Skeletal muscle cell (primary cell): ENCODE data around the gene SYT11.

ENCODE experiments used
- DNase-seq: peaks from one replicate; pipeline ENCODE4 v3.0.0-alpha.2; 2010; ENCODE audit warnings: low read depth
- H3K4me3 ChIP-seq: 2 replicates; pipeline ENCODE4 v1.5.1; 2011; ENCODE audit warnings: low read depth, mild to moderate bottlenecking, control low read depth, low read length, moderate library complexity

Gene SYT11

DNA sequence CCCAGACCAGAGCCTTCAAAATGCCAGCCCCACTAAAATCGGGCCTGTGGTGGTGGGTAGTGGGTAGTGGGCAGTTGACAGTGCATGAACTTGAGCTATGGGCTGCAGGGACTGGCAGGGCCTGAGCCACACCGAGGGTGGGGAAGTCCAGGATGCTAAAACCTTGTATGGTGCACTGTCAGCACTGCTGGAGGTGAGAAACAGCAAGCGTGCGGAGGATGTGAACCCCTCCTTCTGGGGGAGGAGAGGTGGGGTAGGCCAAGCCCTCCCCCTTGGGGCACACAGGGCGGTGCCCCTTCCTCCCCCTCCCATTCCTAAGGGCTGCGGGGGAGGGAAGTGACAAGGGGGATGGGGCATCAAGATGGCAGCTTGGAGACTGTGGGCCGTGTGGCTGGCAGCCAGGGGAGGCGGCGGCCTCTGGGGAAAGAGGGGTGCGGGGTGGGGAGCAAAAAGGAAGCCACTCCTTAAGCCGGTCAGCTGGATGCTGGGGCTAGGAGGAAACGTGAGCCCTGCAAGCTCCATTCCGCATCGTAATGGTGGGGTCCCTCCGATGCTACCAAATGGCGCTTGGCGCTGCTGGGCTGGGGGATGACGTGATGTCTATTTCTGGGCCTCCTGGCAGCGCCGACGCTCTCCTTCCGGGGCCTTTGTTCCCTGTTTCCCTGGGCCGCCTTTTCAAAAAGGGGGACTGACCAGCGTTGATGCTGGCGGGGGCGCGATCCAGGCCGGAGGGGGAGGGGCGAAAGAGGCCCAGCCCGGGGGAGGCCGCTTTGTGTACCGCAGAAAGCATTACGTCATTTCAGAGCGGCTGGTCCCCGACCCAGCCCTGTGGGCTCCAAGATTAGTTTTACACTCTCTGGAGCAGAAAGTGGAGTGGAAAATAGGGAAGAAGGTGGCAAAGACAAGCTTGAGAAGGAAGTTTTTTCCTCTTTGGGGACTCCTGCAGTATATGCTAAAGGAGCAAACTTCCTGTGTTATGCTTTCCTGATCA, 809 bp downstream of the SYT11 start:
- DNase-seq = peak; percentile 67

DNA sequence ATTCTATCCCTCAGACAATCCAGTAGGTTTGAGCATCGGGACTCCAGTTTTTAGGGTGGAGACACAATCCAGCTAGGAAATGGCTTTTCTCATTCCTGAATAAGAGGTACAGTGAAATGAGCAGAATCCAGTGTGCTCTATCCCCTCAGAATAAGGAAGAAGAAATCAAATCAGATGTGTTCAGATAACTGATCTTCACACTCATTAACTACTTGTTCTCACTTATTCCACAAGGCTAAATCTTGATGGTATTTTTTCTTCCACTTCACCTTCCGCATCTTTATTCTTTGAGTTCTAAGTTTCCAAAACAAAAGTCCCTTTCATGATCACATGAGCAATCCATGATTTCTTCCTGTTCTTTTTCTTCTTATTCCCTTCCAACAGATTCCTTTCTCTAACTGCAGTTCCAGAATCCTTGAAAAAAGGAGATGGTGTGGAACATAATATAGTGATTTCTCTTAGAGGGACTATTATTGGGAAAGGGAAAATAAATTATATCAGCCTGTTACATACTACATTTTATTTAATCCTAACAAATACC, 1.7 kb downstream of the SYT11 start:
- peak overlapping the region; percentile 54 for H3K4me3 ChIP-seq
- no peak for DNase-seq

More for the DNA sequence above, 809 bp downstream of the SYT11 start:
- peak overlapping the region; percentile 54 for H3K4me3 ChIP-seq

DNA sequence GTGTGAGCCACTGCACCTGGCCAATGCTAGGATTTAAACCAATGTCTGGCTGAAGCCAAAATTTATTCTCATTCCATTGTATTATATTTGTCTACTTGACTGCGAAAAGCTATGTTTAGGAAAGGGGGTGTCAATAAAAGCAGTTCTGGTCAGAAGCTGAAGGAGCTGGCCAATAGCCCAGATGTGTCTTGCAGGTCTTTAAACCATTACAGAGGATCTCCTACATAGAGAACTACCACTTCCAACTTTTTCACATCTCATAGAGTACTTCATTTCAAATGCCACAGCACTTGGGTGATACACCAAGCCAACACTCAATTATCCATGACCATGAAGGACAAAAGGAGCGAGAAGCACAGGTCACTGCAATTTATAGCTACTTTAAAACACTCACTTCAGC, 2.5 kb downstream of the SYT11 start:
- DNase-seq = no peak

DNA sequence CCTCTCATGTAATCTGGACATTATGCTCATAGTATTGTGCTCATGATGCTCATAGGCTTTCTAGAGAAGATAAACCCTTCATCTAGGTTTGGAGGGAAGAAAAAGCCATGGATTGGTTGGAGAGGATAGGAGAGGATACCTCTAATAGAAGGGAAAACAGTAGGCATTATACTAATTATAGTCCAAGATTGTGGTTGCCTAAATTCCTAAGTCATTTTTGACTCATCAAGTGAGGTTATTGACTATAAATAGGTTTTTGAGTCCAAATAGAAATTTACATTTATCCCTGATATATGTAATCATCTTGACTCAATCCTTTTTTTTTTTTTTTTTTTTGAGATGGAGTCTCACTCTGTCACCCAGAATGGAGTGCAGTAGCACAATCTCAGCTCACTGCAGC, 5.0 kb downstream of the SYT11 start:
- DNase-seq = no peak
- no peak overlapping the region for H3K4me3 ChIP-seq

More for the DNA sequence above, 2.5 kb downstream of the SYT11 start:
- H3K4me3 ChIP-seq = no peak overlapping the region

DNA sequence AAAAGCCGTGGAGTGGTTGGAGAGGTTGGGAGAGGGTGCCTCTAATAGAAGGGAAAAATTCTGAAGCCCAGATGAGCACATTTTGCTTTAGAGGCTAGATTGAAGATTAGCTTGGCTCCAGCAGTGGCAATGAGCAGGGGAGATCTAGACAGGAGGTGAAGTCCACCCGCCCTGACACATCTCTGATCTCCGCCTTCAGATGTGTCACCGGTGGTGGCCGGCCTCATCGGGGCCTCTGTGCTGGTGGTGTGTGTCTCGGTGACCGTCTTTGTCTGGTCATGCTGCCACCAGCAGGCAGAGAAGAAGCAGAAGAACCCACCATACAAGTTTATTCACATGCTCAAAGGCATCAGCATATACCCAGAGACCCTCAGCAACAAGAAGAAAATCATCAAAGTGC, 8.4 kb downstream of the SYT11 start:
- no peak for DNase-seq
- no peak overlapping the region for H3K4me3 ChIP-seq

DNA sequence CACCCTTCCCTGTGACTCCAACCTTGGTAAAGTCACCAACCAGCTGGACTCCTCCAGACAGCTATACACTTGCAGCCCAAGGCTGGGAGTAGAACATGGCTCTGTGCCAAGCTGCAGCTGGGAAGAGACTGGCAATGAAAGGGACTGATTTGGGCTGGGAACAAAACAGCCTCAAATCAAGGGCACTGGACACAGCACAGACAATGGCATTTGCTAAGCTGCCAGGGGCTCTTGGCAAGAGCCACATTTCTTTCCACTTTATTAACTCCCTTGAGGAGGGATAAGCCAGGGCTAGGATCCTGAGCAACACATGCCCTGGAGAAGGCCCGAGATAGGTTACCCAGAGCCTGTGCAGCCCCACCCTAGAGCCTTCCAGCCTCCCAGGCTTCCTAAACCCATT, 12.0 kb downstream of the SYT11 start:
- DNase-seq = no peak
- no peak overlapping the region for H3K4me3 ChIP-seq

DNA sequence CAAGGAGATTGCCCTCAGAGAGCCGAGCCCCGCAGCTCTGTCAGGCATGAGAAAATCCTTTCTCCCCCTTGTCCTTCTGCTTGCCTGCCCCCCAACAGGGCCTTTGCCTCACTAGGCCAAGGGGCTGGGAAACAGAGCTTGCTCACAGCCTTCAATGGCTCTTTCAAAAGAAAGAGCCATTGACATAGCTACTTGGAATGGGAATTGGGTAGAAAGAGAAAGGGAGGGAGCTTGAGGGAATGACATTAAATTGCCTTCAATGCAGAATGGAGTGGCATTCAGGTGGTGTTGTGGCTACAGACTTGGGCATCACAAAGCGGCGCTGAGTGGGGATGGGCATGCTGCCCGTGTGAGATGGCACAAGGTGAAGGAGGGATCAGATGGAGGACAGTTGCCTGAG, 13.2 kb downstream of the SYT11 start:
- no peak for DNase-seq
- H3K4me3 ChIP-seq = no peak overlapping the region

DNA sequence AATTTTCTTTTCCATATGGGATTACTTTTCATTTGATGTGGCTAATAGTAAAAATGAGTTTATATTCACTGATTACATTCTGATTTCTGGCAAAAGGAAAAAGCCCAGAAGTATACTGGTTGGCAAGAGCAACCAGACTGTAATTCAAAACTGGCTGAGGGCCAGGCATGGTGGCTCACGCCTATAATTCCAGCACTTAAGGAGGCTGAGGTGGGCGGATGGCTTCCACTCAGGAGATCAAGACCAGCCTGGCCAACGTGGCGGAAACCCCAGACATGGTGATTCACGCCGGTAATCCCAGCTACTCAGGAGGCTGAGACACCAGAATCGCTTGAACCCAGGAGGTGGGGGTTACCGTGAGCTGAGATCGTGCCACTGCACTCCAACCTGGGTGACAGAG, 14.5 kb downstream of the SYT11 start:
- H3K4me3 ChIP-seq = no peak overlapping the region
- DNase-seq = no peak

DNA sequence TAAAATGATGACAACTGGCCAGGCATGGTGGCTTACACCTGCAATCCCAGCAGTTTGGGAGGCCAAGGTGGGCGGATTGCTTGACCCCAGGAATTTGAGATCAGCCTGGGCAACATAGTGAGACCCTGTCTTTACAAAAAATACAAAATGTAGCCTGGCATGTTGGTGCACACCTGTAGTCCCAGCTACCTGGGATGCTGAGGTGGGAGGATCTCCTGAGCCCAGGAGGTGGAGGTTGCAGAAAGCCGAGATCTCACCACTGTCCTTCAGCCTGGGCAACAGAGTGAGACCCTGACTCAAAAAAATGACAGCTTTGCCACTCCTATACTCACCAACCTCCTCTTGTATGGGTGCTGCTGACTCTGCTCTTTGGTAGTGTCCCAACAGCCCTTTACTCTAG, 18.6 kb downstream of the SYT11 start:
- DNase-seq = no peak
- no peak overlapping the region for H3K4me3 ChIP-seq

DNA sequence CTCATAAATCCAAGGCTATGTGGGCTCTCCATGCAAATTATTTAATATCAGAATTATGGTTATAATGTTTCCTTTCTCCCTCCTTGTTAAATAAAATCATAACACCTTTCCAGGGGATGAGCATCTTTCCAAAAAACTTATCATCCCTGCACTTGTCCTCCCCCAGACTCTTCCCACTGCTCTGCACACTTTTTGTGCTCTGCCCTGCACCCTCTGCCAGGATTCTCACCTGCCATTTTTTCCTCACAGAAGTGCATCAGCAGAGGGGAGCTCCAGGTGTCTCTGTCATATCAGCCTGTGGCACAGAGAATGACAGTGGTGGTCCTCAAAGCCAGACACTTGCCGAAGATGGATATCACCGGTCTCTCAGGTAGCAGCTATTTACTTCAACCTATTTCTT, 20.9 kb downstream of the SYT11 start:
- DNase-seq = no peak
- H3K4me3 ChIP-seq = no peak overlapping the region

DNA sequence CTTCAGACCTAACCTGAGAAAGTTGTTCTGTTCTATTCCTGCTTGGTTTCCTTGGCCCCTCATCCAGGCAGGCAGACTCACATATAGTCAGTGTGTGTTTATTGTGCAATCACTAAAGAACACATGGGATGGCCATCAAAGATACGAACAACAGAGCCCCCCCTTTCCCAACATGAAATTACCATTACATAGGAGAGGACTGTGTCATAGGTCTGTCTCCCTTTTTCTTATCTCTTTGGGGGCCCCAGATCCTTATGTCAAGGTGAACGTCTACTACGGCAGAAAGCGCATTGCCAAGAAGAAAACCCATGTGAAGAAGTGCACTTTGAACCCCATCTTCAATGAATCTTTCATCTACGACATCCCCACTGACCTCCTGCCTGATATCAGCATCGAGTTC, 21.6 kb downstream of the SYT11 start:
- DNase-seq = no peak
- H3K4me3 ChIP-seq = no peak overlapping the region

DNA sequence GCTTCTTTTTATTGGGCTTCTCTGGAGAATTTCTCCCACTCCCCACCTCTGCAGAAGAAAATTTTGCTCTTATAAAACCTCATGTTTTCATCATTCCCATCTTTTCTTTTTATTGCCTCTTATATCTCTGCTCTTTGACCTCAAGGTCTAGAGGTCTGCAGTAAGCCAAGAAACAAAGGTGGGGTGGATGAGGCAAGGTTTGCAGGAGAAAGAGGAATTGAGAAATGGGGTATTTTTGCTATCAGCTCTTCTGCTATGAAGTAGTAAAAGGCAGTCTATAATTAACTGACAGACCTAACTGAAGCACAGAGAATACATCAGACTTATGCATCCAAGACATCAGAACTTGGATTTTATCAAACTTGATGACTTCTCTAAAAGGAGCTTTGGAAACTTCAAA, 22.9 kb downstream of the SYT11 start:
- no peak overlapping the region for H3K4me3 ChIP-seq
- no peak for DNase-seq

DNA sequence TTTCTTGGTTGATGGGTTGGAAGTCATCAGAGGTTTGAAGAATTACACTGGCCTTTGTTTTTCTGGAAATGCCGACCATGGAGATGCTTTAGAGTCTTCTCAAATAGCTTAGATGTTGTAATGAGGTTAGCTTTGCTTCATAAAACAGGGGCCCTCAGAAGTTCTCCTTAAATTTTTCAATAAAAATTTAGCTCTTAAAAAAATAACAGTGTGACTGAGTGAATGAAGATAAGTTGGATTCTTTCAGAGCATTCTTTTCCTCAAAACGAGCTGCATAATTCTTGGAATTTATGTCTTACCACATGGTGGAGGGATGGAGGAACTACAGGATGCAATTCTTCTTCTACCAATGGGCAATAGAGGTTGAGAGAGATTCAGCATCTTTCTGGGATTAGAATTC, 23.4 kb downstream of the SYT11 start:
- H3K4me3 ChIP-seq = no peak overlapping the region
- DNase-seq = no peak

DNA sequence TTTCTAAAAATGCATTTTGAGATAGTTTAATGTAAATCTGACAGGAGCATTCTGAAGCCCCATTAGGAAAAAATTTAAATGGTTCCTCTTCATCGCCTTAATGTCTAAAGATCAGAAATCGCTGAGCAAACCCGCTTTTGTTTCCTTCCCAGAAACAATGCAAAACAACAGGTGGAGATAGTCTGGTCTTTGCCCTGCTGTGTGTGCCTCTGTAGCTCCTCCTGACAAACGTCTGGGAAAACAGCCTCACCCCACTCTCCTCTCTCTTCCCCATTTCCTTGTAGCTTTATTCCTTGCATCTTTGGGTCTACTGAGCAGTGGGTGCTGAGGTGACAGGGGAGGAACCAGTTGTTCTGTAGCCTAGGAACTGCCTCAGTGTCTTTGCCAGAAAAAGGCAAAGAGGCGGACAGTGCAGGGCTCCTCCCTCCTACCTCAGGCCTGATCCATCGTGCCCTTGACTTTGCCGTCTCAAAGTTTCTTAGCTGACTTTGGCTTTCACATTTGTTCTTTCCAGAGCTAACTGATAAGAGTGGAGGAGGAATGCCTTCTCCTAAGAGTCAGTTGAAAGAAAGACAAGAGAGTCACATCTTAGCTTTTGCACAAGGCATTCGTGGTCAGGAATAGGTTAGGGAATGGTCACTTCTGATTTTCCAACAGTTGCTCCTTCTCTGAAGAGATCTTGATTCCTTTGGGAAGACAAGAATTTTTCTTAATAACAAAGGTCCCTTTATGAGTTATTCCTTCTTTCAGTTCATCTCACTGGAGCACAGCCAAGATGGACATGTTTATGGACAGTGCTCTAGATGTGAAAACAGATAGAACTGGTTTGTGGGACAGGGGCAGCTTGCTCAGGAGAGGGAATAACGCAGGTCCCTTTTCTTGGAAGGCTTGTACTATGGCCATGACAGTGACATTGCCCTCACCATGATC, 24.9 kb downstream of the SYT11 start:
- no peak for DNase-seq
- no peak overlapping the region for H3K4me3 ChIP-seq

DNA sequence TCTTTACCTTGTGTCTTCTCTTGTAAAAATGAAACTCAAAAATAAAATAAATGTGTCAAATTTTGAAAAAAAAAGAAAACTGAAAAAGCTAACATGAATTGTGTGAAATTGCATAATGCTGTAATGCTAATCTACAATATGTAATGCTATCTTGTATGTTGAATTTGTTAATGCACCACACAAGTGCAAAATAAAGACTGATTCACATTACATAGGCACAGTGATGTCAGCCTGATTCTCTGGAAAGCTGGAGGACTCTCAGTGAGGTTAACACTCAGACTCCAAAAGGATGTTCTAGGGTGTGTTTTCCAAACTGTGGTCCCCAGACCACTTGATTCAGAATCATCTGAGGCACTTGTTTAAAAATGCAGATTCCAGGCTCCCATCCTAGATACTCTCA, 25.6 kb downstream of the SYT11 start:
- no peak for DNase-seq
- H3K4me3 ChIP-seq = no peak overlapping the region

DNA sequence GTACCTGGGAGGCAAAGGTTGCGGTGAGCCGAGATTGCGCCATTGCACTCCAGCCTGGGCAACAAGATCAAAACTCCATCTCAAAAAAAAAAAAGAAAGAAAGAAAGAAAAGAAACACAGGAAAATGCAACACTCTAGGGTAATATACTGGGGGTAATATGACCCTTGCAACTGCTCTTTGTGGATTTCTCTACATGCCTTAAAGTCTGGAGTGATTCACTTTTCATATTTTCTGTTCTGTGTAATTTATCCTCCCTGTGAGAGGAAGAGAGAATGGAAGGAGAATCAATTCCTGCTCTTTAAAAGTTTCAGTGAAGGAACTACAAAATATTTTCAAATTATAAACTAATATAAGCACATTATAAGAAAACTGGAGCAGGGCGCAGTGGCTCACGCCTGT, 29.1 kb downstream of the SYT11 start:
- H3K4me3 ChIP-seq = no peak overlapping the region
- DNase-seq = no peak

DNA sequence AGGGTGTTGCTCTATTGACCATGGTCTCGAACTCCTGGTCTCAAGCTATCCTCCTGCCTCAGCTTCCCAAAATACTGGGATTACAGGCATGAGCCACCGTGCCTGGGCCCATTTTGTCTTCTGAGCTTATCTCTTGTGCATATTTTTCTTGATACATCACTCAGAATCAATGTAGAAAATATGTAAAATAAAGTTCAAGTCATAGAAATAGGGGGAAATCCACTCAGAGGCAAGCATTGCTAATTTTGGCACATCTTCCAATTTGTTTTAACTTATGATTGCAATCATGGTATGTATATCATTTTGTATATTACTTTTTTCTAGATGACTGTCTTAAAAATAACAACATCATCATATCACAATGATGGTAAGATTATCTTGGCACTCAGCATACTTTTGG, 30.2 kb downstream of the SYT11 start:
- DNase-seq = no peak

DNA sequence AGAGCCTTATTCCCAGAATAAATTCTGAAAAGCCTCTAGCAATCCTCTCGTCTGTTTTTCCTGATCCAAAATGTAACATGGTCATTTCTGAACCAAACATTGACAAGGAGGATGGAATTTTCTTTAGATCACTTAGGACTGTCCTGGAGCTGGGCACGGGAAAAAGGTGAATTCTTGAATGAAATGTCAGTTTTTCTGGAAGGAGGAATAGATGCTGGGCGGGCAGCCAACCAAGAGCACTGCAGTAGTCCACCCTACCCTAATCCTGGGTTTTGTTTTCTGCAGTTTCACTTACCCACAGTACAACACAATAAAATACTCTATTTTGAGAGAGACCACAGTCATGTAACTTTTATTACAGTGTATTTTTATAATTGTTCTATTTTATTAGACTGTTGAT, 30.9 kb downstream of the SYT11 start:
- no peak overlapping the region for H3K4me3 ChIP-seq
- no peak for DNase-seq

More for the DNA sequence above, 30.2 kb downstream of the SYT11 start:
- H3K4me3 ChIP-seq = no peak overlapping the region

DNA sequence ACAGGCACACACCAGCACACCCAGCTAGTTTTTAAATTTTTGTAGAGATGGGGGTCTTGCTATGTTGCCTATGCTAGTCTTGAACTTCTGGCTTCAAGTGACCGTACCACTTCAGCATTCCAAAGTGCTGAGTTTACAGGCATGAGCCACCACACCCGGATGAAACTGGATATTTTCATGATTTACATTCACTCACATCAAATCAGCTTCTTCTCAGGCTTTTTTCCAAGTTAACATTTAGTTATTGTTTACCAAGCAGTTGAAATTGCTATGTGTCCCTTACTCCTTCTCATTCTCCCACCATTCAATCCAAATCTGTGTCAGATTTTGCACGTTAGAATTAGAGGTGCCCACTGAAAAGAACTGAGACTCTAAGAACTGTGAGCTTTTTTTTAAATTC, 33.4 kb downstream of the SYT11 start:
- no peak overlapping the region for H3K4me3 ChIP-seq
- peak; percentile 47 for DNase-seq
